Measurements from ENCODE around the gene ADORA1. TPM values are rescaled to one million over a fixed set of nuclear protein-coding genes. Genes with fewer than 3 reads are reported as not detected.

The ADORA1 gene
- total RNA-seq, 4 donors from 2014 or later, result 1.3 to 5.6 TPM; not detected in 2

GRCh38 chr1:203088441-203088840 lies 39.1 kb upstream of the ADORA1 start:
- intact Hi-C loops (cut with DNase I; ENCODE audit: low total_unique reads) (no loop called here), in situ Hi-C loops (cut with MboI; ENCODE audit: low pct_ligation_motif_present in 1 of 4, low pct_unique_long_range_greater_than_20kb in 1 of 4, low sequenced_read_pairs in 3 of 4) (no loop called here)
- H3K9me3 ChIP-seq, result no peaks in the 10 kb centered on the region
- no peaks in the 10 kb centered on the region for H3K4me1 ChIP-seq
- no peaks in the 10 kb centered on the region for H3K36me3 ChIP-seq
- no peak overlapping the region for H3K27ac ChIP-seq
- peaks cover 6% of the 10 kb centered on the region for H3K27me3 ChIP-seq
- no peak overlapping the region for H3K4me3 ChIP-seq
- no peak for TF ChIP-seq POLR2A (IDR thresholded peaks at IDR 0.05)
- no peak for TF ChIP-seq POLR2AphosphoS5 (IDR thresholded peaks at IDR 0.05)
- no peak for TF ChIP-seq CTCF (IDR thresholded peaks at IDR 0.05)
- no peak for TF ChIP-seq EP300 (IDR thresholded peaks at IDR 0.05; ENCODE audit: low read depth)
- DNase-seq, result no peak
- 75 to 84% methylated on average over 3 of the region's 3 CpGs for WGBS, 2 donors (ENCODE audit: low coverage in 1 of 2)

DNA sequence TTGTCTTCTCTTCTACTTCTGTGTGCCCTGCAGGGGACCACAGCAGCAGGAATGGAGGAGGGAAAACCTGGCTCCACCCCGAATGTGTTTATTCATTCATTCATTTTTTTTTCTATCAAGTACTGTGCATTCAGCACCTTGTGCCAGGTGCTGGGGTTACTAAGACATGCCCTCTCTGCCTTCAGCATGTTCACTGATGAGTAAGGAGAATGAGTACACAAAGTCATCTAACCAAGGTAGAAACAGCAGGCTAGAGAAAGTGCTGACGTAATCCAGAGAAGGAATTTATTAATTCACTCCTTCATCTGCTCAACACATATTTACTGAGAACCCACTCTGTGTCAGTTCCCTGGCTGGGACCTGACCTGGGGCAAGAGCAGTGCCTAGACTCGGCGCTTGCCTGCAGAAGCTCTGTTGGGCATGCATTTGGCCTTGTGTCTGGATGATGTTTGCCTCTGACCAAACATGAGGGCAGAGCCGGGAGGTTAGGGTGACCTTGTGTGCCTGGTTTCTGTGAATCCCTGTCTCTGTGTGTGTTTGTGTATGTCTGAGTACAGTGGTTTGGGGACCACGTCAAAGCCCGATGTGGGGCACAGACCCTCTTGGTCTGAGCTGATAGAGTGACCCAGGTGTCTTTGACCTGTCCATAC lies 38.4 kb upstream of the ADORA1 start:
- no peak for DNase-seq
- Histone ChIP-seq H3K36me3 (no peaks in the 10 kb centered on the region), H3K27ac (no peak overlapping the region), H3K27me3 (peaks cover 6% of the 10 kb centered on the region), H3K9me3 (no peaks in the 10 kb centered on the region), H3K4me3 (no peak overlapping the region), H3K4me1 (no peaks in the 10 kb centered on the region)
- 79% methylated on average over 7 of the region's 7 CpGs; no CpG with 5 or more reads in 1 of the 2 donors for WGBS, 2 donors (ENCODE audit: low coverage in 1 of 2)
- in situ Hi-C loops (cut with MboI; ENCODE audit: low pct_ligation_motif_present in 1 of 4, low pct_unique_long_range_greater_than_20kb in 1 of 4, low sequenced_read_pairs in 3 of 4) (no loop called here), intact Hi-C loops (cut with DNase I; ENCODE audit: low total_unique reads) (no loop called here)
- TF ChIP-seq EP300 (IDR thresholded peaks at IDR 0.05; ENCODE audit: low read depth) (no peak), POLR2AphosphoS5 (IDR thresholded peaks at IDR 0.05) (no peak), POLR2A (IDR thresholded peaks at IDR 0.05) (no peak), CTCF (IDR thresholded peaks at IDR 0.05) (no peak)

DNA sequence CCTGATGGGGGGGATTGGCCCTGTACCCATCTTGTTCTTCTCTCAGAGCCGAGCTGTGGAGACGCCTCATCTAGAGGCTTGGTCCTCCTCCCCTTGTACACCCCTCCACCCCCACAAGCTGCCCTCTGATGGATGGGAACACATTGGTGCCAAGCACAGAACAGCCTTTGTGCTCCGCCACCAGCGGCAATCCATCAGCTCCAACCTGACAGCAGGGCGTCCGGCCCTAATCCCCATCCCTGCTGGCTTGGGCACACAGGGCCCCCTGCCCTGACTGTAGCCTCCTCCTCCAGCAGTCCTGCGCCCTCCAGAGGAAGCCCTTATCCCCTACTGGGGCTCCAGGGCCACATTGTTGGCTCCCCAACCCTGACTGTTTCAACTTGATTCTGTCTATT lies 37.9 kb upstream of the ADORA1 start:
- TF ChIP-seq POLR2A (IDR thresholded peaks at IDR 0.05), result no peak
- no peak for TF ChIP-seq CTCF (IDR thresholded peaks at IDR 0.05)
- no peak for TF ChIP-seq EP300 (IDR thresholded peaks at IDR 0.05; ENCODE audit: low read depth)
- H3K9me3 ChIP-seq, result peaks cover 1 to 4% of the 10 kb centered on the region in 2 donors
- no peak for DNase-seq
- WGBS, 2 donors (ENCODE audit: low coverage in 1 of 2), result 88% methylated on average over 7 of the region's 7 CpGs; no CpG with 5 or more reads in 1 of the 2 donors
- intact Hi-C loops (cut with DNase I; ENCODE audit: low total_unique reads) (no loop called here), in situ Hi-C loops (cut with MboI; ENCODE audit: low pct_ligation_motif_present in 1 of 4, low pct_unique_long_range_greater_than_20kb in 1 of 4, low sequenced_read_pairs in 3 of 4) (no loop called here)
- no peak overlapping the region for H3K27ac ChIP-seq
- no peaks in the 10 kb centered on the region for H3K4me1 ChIP-seq
- peaks cover 6% of the 10 kb centered on the region for H3K27me3 ChIP-seq
- H3K36me3 ChIP-seq, result no peaks in the 10 kb centered on the region
- no peak overlapping the region for H3K4me3 ChIP-seq

GRCh38 chr1:203090421-203091198 lies 36.9 kb upstream of the ADORA1 start:
- intact Hi-C loops (cut with DNase I; ENCODE audit: low total_unique reads) (no loop called here), in situ Hi-C loops (cut with MboI; ENCODE audit: low pct_ligation_motif_present in 1 of 4, low pct_unique_long_range_greater_than_20kb in 1 of 4, low sequenced_read_pairs in 3 of 4) (no loop called here)
- H3K27ac ChIP-seq, result no peak overlapping the region
- H3K4me1 ChIP-seq, result no peaks in the 10 kb centered on the region
- no peak overlapping the region for H3K4me3 ChIP-seq
- TF ChIP-seq EP300 (IDR thresholded peaks at IDR 0.05; ENCODE audit: low read depth) (no peak), POLR2AphosphoS5 (IDR thresholded peaks at IDR 0.05) (no peak)
- no peaks in the 10 kb centered on the region for H3K36me3 ChIP-seq
- peaks cover 9 to 11% of the 10 kb centered on the region in 2 donors for H3K9me3 ChIP-seq
- no peak for DNase-seq
- 69 to 100% methylated on average over 1 to 6 of the region's 6 CpGs for WGBS, 2 donors (ENCODE audit: low coverage in 1 of 2)
- H3K27me3 ChIP-seq, result peaks cover 6% of the 10 kb centered on the region

Data from transverse colon (tissue), 4 donors.